ENCODE results near the gene DIAPH2.

The DIAPH2 gene

DNA sequence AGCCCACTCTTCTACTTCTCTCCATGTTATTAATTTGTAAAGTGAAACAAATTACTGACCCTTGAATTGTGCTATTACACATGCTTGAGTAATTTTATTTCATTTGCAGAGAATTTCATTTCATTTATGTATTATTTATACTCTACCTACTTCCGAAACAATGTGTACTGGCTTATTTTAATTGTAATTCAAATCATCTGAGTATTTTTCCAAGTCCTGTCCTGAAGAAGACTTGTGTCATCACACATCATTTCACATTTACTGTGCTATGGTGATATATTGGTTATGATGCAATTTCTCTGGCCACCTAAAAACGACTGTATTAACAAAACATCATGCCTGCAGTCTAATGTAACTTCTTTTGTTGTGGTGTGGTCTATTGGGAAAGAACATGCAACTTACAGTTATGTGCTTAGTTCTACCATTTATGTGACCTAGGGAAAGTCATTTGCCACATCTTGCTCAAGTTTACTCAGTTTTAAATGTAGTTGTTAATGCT is 583.6 kb downstream of the DIAPH2 start:
- Histone ChIP-seq H3K9ac (ENCODE audit: low read length in 5 of 5) (no peak overlapping the region), H3K4me1 (ENCODE audit: control insufficient read depth in 5 of 5, insufficient read depth in 5 of 5, low read length in 5 of 5) (peaks cover 0 to 5% (median 0%) of the 10 kb centered on the region in 5 donors), H3K9me3 (ENCODE audit: control insufficient read depth in 5 of 5, low read length in 5 of 5) (no peaks in the 10 kb centered on the region), H3K27me3 (ENCODE audit: control insufficient read depth in 5 of 5, insufficient read depth in 4 of 5, low read length in 5 of 5) (peaks cover 0 to 4% (median 0%) of the 10 kb centered on the region in 5 donors), H3K36me3 (ENCODE audit: control insufficient read depth in 5 of 5, insufficient read depth in 5 of 5, low read length in 5 of 5) (no peaks in the 10 kb centered on the region), H3K27ac (ENCODE audit: low read depth, low read length) (no peak overlapping the region), H3K4me3 (ENCODE audit: low read depth in 1 of 5, low read length in 5 of 5) (no peak overlapping the region)

DNA sequence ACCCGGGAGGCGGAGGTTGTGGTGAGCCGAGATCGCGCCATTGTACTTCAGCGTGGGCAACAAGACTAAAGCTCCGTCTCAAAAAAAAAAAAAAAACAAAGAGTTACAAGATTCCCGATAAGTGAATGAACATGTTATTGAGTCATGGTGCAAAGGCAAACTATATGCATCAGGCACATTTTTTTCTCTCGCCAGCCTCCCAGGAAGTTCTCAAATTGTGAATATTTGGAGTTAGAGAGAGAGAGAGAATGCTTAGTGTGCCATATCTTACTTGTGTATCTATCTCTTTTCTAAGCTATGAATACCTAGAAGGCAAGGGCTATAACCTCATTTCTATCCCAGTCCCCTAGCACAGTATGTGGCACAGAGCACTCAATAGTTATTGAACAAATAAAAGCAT is 599.9 kb downstream of the DIAPH2 start:
- H3K9me3 ChIP-seq (ENCODE audit: control insufficient read depth in 5 of 5, low read length in 5 of 5), result no peaks in the 10 kb centered on the region
- H3K27ac ChIP-seq (ENCODE audit: low read depth, low read length), result no peak overlapping the region
- no peaks in the 10 kb centered on the region for H3K4me1 ChIP-seq (ENCODE audit: control insufficient read depth in 5 of 5, insufficient read depth in 5 of 5, low read length in 5 of 5)
- no peak overlapping the region for H3K4me3 ChIP-seq (ENCODE audit: low read depth in 1 of 5, low read length in 5 of 5)
- no peaks in the 10 kb centered on the region for H3K36me3 ChIP-seq (ENCODE audit: control insufficient read depth in 5 of 5, insufficient read depth in 5 of 5, low read length in 5 of 5)
- no peak overlapping the region for H3K9ac ChIP-seq (ENCODE audit: low read length in 5 of 5)
- H3K27me3 ChIP-seq (ENCODE audit: control insufficient read depth in 5 of 5, insufficient read depth in 4 of 5, low read length in 5 of 5), result peaks cover 0 to 2% (median 0%) of the 10 kb centered on the region in 5 donors

DNA sequence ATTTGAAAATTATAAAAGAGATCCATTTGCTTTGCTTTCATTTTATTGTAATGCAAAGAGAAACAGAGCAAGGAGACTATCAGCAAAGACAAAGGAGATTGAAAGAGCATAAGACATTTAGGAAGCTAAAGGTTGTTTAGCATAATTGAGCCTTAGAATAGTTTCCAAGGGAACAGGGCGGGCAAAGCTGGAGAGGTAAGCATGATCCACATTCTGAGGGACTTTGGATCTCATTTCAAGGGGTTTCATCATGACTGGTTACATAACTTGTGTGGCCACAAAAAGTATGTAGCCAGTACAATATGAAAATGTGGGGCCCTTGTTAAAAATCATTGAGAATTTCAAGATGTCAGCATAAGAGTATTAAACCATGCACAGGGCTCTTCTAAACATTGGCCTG is 605.6 kb downstream of the DIAPH2 start:
- H3K4me1 ChIP-seq (ENCODE audit: control insufficient read depth in 5 of 5, insufficient read depth in 5 of 5, low read length in 5 of 5), result no peaks in the 10 kb centered on the region
- no peak overlapping the region for H3K4me3 ChIP-seq (ENCODE audit: low read depth in 1 of 5, low read length in 5 of 5)
- no peak overlapping the region for H3K27ac ChIP-seq (ENCODE audit: low read depth, low read length)
- no peaks in the 10 kb centered on the region for H3K9me3 ChIP-seq (ENCODE audit: control insufficient read depth in 5 of 5, low read length in 5 of 5)
- no peaks in the 10 kb centered on the region for H3K36me3 ChIP-seq (ENCODE audit: control insufficient read depth in 5 of 5, insufficient read depth in 5 of 5, low read length in 5 of 5)
- peaks cover 0 to 2% (median 0%) of the 10 kb centered on the region in 5 donors for H3K27me3 ChIP-seq (ENCODE audit: control insufficient read depth in 5 of 5, insufficient read depth in 4 of 5, low read length in 5 of 5)
- no peak overlapping the region for H3K9ac ChIP-seq (ENCODE audit: low read length in 5 of 5)

DNA sequence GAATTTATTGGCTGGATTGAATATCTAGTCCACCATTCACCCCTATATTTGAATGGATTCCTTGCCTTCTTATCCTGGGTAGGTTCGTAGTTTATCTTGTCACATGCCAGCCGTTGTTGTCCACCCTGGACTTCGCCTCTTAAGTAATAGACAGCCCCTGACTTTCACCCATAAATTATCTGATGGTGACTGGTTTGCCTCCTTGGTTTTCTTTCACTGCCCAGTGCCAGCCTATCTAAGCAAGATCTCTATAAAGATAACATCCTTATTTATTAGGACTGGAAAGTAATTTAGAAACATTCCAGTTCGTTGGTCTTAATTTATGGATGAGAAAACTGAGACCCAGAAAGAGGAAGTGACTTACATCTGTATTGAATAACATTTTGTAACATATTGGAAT is 609.4 kb downstream of the DIAPH2 start:
- H3K9ac ChIP-seq (ENCODE audit: low read length in 5 of 5), result no peak overlapping the region
- H3K4me1 ChIP-seq (ENCODE audit: control insufficient read depth in 5 of 5, insufficient read depth in 5 of 5, low read length in 5 of 5), result no peaks in the 10 kb centered on the region
- H3K27ac ChIP-seq (ENCODE audit: low read depth, low read length), result no peak overlapping the region
- no peaks in the 10 kb centered on the region for H3K36me3 ChIP-seq (ENCODE audit: control insufficient read depth in 5 of 5, insufficient read depth in 5 of 5, low read length in 5 of 5)
- no peaks in the 10 kb centered on the region for H3K9me3 ChIP-seq (ENCODE audit: control insufficient read depth in 5 of 5, low read length in 5 of 5)
- no peaks in the 10 kb centered on the region for H3K27me3 ChIP-seq (ENCODE audit: control insufficient read depth in 5 of 5, insufficient read depth in 4 of 5, low read length in 5 of 5)
- H3K4me3 ChIP-seq (ENCODE audit: low read depth in 1 of 5, low read length in 5 of 5), result no peak overlapping the region

DNA sequence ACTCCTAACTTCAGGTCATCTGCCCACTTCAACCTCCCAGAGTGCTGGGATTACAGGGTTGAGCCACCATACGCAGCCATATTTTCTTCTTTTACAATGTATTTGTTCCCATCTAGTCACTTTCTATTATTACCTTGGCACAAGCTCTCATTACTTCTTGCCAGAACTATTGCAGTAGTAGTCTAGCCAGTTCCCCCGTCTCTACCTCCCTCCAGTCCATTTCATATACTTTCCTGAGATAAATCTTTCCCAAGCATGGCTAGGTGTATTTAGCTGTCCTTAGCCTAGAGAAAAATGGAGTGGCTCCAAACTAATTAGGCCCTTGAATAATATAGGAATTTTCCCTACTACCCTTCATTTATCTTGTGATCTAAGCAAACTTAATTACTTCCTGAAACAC is 611.3 kb downstream of the DIAPH2 start:
- no peak overlapping the region for H3K4me3 ChIP-seq (ENCODE audit: low read depth in 1 of 5, low read length in 5 of 5)
- no peaks in the 10 kb centered on the region for H3K36me3 ChIP-seq (ENCODE audit: control insufficient read depth in 5 of 5, insufficient read depth in 5 of 5, low read length in 5 of 5)
- H3K27me3 ChIP-seq (ENCODE audit: control insufficient read depth in 5 of 5, insufficient read depth in 4 of 5, low read length in 5 of 5), result no peaks in the 10 kb centered on the region
- no peak overlapping the region for H3K9ac ChIP-seq (ENCODE audit: low read length in 5 of 5)
- no peak overlapping the region for H3K27ac ChIP-seq (ENCODE audit: low read depth, low read length)
- H3K9me3 ChIP-seq (ENCODE audit: control insufficient read depth in 5 of 5, low read length in 5 of 5), result no peaks in the 10 kb centered on the region
- H3K4me1 ChIP-seq (ENCODE audit: control insufficient read depth in 5 of 5, insufficient read depth in 5 of 5, low read length in 5 of 5), result no peaks in the 10 kb centered on the region

DNA sequence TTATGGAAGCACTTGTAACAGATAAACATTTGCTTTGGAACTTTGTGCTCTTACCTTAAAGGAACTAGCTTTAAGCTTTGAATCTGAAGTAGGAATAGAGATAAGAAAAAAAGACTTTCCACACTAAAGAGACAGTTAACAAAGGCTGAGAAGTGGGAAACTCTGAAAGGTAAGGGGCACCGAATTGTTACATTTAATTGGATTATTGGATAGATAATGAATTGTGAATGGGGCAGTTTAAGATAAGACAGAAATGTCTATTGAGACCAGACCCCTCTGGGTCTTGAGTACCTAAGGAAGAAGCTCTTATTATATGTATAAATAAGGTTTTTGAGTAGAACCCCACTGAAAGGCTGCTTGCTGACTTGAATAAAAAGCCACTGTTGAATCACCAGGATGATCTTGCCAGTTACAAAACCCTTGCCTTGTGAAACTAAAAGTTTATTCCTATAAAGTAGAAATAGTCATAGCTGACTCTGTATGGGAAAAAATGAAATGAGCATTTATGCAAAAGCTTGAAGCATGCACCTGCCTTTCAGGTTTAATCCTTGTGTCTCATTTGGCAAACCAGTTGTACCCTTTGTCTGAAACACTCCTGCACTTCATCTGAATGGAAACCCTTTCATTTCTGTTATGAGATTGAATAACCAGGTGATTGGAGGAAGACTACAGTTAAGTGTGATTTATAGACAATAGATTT is 622.3 kb downstream of the DIAPH2 start:
- H3K4me3 ChIP-seq (ENCODE audit: low read depth in 1 of 5, low read length in 5 of 5), result no peak overlapping the region
- H3K9me3 ChIP-seq (ENCODE audit: control insufficient read depth in 5 of 5, low read length in 5 of 5), result no peaks in the 10 kb centered on the region
- no peak overlapping the region for H3K27ac ChIP-seq (ENCODE audit: low read depth, low read length)
- H3K27me3 ChIP-seq (ENCODE audit: control insufficient read depth in 5 of 5, insufficient read depth in 4 of 5, low read length in 5 of 5), result peaks cover 0 to 5% (median 0%) of the 10 kb centered on the region in 5 donors
- H3K36me3 ChIP-seq (ENCODE audit: control insufficient read depth in 5 of 5, insufficient read depth in 5 of 5, low read length in 5 of 5), result no peaks in the 10 kb centered on the region
- H3K4me1 ChIP-seq (ENCODE audit: control insufficient read depth in 5 of 5, insufficient read depth in 5 of 5, low read length in 5 of 5), result no peaks in the 10 kb centered on the region
- no peak overlapping the region for H3K9ac ChIP-seq (ENCODE audit: low read length in 5 of 5)

- Histone ChIP-seq H3K9me3 (ENCODE audit: control insufficient read depth in 5 of 5, low read length in 5 of 5) (no peaks in the 10 kb centered on the region), H3K9ac (ENCODE audit: low read length in 5 of 5) (no peak overlapping the region), H3K36me3 (ENCODE audit: control insufficient read depth in 5 of 5, insufficient read depth in 5 of 5, low read length in 5 of 5) (no peaks in the 10 kb centered on the region), H3K27me3 (ENCODE audit: control insufficient read depth in 5 of 5, insufficient read depth in 4 of 5, low read length in 5 of 5) (peaks cover 0 to 5% (median 0%) of the 10 kb centered on the region in 5 donors), H3K27ac (ENCODE audit: low read depth, low read length) (no peak overlapping the region), H3K4me3 (ENCODE audit: low read depth in 1 of 5, low read length in 5 of 5) (no peak overlapping the region), H3K4me1 (ENCODE audit: control insufficient read depth in 5 of 5, insufficient read depth in 5 of 5, low read length in 5 of 5) (no peaks in the 10 kb centered on the region)
Observed at GRCh38 chrX:97308171-97308570, 623.5 kb downstream of the DIAPH2 start.

- H3K27me3 ChIP-seq (ENCODE audit: control insufficient read depth in 5 of 5, insufficient read depth in 4 of 5, low read length in 5 of 5), result peaks cover 0 to 5% (median 0%) of the 10 kb centered on the region in 5 donors
- no peaks in the 10 kb centered on the region for H3K9me3 ChIP-seq (ENCODE audit: control insufficient read depth in 5 of 5, low read length in 5 of 5)
- H3K36me3 ChIP-seq (ENCODE audit: control insufficient read depth in 5 of 5, insufficient read depth in 5 of 5, low read length in 5 of 5), result no peaks in the 10 kb centered on the region
- no peak overlapping the region for H3K4me3 ChIP-seq (ENCODE audit: low read depth in 1 of 5, low read length in 5 of 5)
- no peak overlapping the region for H3K9ac ChIP-seq (ENCODE audit: low read length in 5 of 5)
- no peak overlapping the region for H3K27ac ChIP-seq (ENCODE audit: low read depth, low read length)
- no peaks in the 10 kb centered on the region for H3K4me1 ChIP-seq (ENCODE audit: control insufficient read depth in 5 of 5, insufficient read depth in 5 of 5, low read length in 5 of 5)
Observed at GRCh38 chrX:97309487-97310116, 625.0 kb downstream of the DIAPH2 start.

DNA sequence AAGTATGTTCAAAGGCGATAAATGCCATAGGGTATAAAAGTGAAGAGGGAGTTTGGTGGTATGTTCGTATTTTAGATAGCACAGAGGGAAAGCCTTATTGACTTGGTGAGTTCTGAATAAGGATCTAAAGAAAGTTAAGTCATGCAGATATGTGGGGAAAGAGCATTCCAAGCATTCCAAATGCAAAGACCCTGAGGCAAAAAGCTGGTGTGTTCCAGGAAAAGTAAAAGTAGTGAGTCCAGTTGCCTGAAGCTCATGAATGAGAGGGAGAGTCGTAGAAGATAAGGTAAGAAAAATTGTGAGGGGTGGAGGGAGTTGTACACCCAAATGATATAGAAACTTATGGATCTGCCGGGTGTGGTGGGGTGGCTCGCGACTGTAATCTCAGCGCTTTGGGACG is 625.7 kb downstream of the DIAPH2 start:
- no peak overlapping the region for H3K27ac ChIP-seq (ENCODE audit: low read depth, low read length)

GRCh38 chrX:97311066-97311778 is 626.6 kb downstream of the DIAPH2 start:
- H3K36me3 ChIP-seq (ENCODE audit: control insufficient read depth in 5 of 5, insufficient read depth in 5 of 5, low read length in 5 of 5), result no peaks in the 10 kb centered on the region
- H3K27ac ChIP-seq (ENCODE audit: low read depth, low read length), result no peak overlapping the region
- no peak overlapping the region for H3K4me3 ChIP-seq (ENCODE audit: low read depth in 1 of 5, low read length in 5 of 5)
- H3K9ac ChIP-seq (ENCODE audit: low read length in 5 of 5), result no peak overlapping the region
- peaks cover 0 to 5% (median 0%) of the 10 kb centered on the region in 5 donors for H3K27me3 ChIP-seq (ENCODE audit: control insufficient read depth in 5 of 5, insufficient read depth in 4 of 5, low read length in 5 of 5)
- no peaks in the 10 kb centered on the region for H3K9me3 ChIP-seq (ENCODE audit: control insufficient read depth in 5 of 5, low read length in 5 of 5)
- no peaks in the 10 kb centered on the region for H3K4me1 ChIP-seq (ENCODE audit: control insufficient read depth in 5 of 5, insufficient read depth in 5 of 5, low read length in 5 of 5)

More for the DNA sequence above, 625.7 kb downstream of the DIAPH2 start:
- Histone ChIP-seq H3K9ac (ENCODE audit: low read length in 5 of 5) (no peak overlapping the region), H3K36me3 (ENCODE audit: control insufficient read depth in 5 of 5, insufficient read depth in 5 of 5, low read length in 5 of 5) (no peaks in the 10 kb centered on the region), H3K4me1 (ENCODE audit: control insufficient read depth in 5 of 5, insufficient read depth in 5 of 5, low read length in 5 of 5) (no peaks in the 10 kb centered on the region), H3K4me3 (ENCODE audit: low read depth in 1 of 5, low read length in 5 of 5) (no peak overlapping the region), H3K9me3 (ENCODE audit: control insufficient read depth in 5 of 5, low read length in 5 of 5) (no peaks in the 10 kb centered on the region), H3K27me3 (ENCODE audit: control insufficient read depth in 5 of 5, insufficient read depth in 4 of 5, low read length in 5 of 5) (peaks cover 0 to 5% (median 0%) of the 10 kb centered on the region in 5 donors)

Data from subcutaneous abdominal adipose tissue (tissue), 5 donors.